Body of pancreas (tissue), 4 donors: Measurements from ENCODE around the gene POU2AF1. TPM values are rescaled to one million over a fixed set of nuclear protein-coding genes. Genes with fewer than 3 reads are reported as not detected.
"Not testable (repeated sequence)": the region's sequence is repeated elsewhere in the genome, so short reads cannot be mapped to it uniquely, and the experiment has no call there.

ENCODE experiments used
- ATAC-seq: fragments of 150-250 bp; one replicate; pipeline ENCODE4 v1.9.1; 2016
- DNase-seq, 4 donors: peaks; one replicate each; pipeline ENCODE4 v3.0.0-alpha.2; 2019
- H3K27ac ChIP-seq, 4 donors: fragments of 200-600 bp; sonication (generic); 1 replicate in 3 of 4; 2 replicates in 1 of 4; pipeline versions ENCODE4 v1.5.1 to v1.6.1; 2016 to 2019; ENCODE audit warnings: mild to moderate bottlenecking in 1 of 4, mixed read lengths in 1 of 4, moderate library complexity in 1 of 4
- H3K27me3 ChIP-seq, 2 donors: fragments of 200-600 bp; sonication (generic); one replicate each; pipeline ENCODE4 v1.6.0; 2016; ENCODE audit warnings: mild to moderate bottlenecking in 1 of 2
- H3K36me3 ChIP-seq, 2 donors: fragments of 200-600 bp; sonication (generic); replicated peaks in 1 of 2; 2 replicates each; pipeline ENCODE4 v1.5.1; 2016; ENCODE audit warnings: low read depth in 2 of 2; ENCODE audit not compliant: insufficient read depth in 1 of 2
- H3K4me1 ChIP-seq: fragments of 200-600 bp; sonication (generic); one replicate; pipeline ENCODE4 v1.6.0; 2016
- H3K4me3 ChIP-seq, 2 donors: fragments of 200-600 bp; sonication (generic); 1 replicate in 1 of 2; 2 replicates in 1 of 2; pipeline ENCODE4 v1.5.1; 2016 to 2019
- H3K9me3 ChIP-seq, 3 donors: fragments of 200-600 bp; sonication (generic); 1 replicate in 2 of 3; 2 replicates in 1 of 3; pipeline ENCODE4 v1.5.1; 2016
- POLR2A ChIP-seq, 3 donors: fragments of 450-650 bp; IDR thresholded peaks; one replicate each; pipeline ENCODE4 v1.6.1; 2016; ENCODE audit warnings: antibody characterized with exemption in 3 of 3, mild to moderate bottlenecking in 2 of 3
- WGBS, 2 donors: methylation state at CpG; one replicate each; pipeline ENCODE4 v1.1.5; 2017; 5-methylcytosine and 5-hydroxymethylcytosine counted together
- intact Hi-C: fragments of 100-400 bp; cut with DNase I; formaldehyde crosslinking; loops from one replicate; pipeline ENCODE4 v1.15.1; 2023
- total RNA-seq, 2 donors: library from RNA; depleted of rRNA; stranded (reverse); fragments of >200 nt; gene quantifications; one replicate each; pipeline ENCODE4 v1.1.0, GENCODE V29; 2016
- TF ChIP-seq, protein P1 (sequence below), 7 experiments: fragments of 450-650 bp in 4 of 7; fragments of 200-600 bp in 3 of 7; sonication (generic) in 3 of 7; IDR thresholded peaks; one replicate each; pipeline ENCODE4 v1.5.1; 2016 to 2019; ENCODE audit warnings: antibody characterized with exemption in 7 of 7

The POU2AF1 gene
- total RNA-seq, 2 donors from 2014 or later: 8.9 TPM; not detected in 1

DNA sequence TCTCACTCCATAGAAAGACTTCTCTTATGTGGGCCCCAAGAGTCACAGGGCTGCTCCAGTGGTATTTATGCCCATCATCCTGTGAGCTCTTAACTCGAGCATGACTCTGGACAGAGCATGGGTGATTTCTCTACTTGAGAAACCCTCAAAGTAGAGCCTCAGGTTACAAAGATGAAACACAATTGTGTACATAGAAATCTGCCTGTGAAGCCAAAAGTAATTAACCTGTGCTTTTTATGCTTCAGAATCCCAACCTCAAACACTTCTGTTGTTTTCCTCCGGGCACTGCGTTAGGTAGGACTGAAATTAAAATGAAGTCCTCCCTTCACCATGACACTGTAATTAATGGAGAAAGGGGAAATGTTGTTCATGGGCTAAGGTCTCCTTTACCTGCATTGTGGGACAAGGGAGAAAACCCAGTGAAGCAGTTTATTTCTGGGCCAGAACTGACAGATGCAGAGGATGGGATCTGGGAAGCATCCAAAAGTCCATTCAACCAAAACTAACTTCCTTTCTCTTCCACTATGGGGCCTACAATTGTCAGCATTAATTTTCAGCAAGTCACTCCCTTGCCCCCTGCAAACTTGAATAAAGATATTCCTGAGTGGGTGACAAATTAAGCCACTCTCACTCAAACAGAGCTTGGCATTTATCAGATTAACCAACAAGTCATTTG is 24.1 kb upstream of the POU2AF1 start:
- WGBS, 2 donors: 95 to 97% methylated on average over 3 of the region's 3 CpGs
- H3K4me1 ChIP-seq: peaks cover 8% of the 10 kb centered on the region
- ATAC-seq (no peak), DNase-seq (no peak)
- TF ChIP-seq, protein P1, sequence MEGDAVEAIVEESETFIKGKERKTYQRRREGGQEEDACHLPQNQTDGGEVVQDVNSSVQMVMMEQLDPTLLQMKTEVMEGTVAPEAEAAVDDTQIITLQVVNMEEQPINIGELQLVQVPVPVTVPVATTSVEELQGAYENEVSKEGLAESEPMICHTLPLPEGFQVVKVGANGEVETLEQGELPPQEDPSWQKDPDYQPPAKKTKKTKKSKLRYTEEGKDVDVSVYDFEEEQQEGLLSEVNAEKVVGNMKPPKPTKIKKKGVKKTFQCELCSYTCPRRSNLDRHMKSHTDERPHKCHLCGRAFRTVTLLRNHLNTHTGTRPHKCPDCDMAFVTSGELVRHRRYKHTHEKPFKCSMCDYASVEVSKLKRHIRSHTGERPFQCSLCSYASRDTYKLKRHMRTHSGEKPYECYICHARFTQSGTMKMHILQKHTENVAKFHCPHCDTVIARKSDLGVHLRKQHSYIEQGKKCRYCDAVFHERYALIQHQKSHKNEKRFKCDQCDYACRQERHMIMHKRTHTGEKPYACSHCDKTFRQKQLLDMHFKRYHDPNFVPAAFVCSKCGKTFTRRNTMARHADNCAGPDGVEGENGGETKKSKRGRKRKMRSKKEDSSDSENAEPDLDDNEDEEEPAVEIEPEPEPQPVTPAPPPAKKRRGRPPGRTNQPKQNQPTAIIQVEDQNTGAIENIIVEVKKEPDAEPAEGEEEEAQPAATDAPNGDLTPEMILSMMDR (IDR thresholded peaks at IDR 0.05): no peak
- TF ChIP-seq POLR2A (IDR thresholded peaks at IDR 0.05): no peak
- H3K27me3 ChIP-seq: no peaks in the 10 kb centered on the region
- H3K4me3 ChIP-seq: no peak overlapping the region
- H3K36me3 ChIP-seq: no peaks in the 10 kb centered on the region
- no peak overlapping the region for H3K27ac ChIP-seq
- H3K9me3 ChIP-seq: no peaks in the 10 kb centered on the region
- intact Hi-C loops: no loop called here

DNA sequence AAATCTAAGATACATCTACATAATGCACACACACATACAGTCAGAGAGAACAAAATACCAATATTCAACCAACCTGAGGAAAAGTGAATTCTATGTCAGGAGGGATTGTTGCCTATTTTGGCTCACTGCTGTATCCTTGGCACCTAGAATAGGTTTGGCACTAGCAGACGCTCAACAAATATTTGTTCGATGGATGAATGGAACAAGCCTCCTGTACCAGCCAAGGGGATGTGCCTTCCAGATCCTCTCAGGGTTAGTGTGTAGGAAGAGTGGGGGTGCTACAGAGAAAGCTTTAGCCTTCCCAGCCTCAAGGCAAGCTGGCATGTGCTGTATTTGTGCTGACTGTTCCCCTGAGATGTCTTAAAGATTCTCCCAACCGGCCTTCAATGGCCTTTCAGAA is 23.3 kb upstream of the POU2AF1 start:
- TF ChIP-seq POLR2A (IDR thresholded peaks at IDR 0.05): no peak
- TF ChIP-seq, protein P1 (IDR thresholded peaks at IDR 0.05): no peak
- Histone ChIP-seq H3K27ac (peak overlapping the region in 1 of 4 donors; percentile 13), H3K27me3 (no peaks in the 10 kb centered on the region), H3K4me3 (no peak overlapping the region), H3K4me1 (peaks cover 8% of the 10 kb centered on the region), H3K9me3 (no peaks in the 10 kb centered on the region), H3K36me3 (no peaks in the 10 kb centered on the region)
- DNase-seq (peak; percentile 45 to 73 (median 62)), ATAC-seq (peak; percentile 90)
- intact Hi-C loops: no loop called here
- WGBS, 2 donors: 18 to 25% methylated on average over 3 of the region's 3 CpGs

DNA sequence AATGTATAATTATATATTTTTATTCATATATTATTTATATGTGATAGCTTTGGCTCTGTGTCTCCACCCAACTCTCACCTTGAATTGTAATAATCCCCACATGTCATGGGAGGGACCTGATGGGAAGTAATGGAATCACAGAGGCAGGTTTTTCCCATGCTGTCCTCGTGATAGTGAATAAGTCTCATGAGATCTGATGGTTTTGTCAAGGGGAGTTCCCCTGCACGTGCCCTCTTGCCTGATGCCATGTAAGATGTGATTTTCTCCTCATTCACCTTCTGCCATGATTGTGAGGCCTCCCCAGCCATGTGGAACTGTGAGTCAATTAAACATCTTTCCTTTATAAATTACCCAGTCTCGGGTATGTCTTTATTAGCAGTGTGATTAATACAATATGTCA is 22.9 kb upstream of the POU2AF1 start:
- DNase-seq, H3K4me1 ChIP-seq, H3K27ac ChIP-seq, H3K36me3 ChIP-seq, H3K9me3 ChIP-seq, H3K27me3 ChIP-seq, ATAC-seq, H3K4me3 ChIP-seq, intact Hi-C loops: not testable (repeated sequence)
- 53 to 75% methylated on average over 3 of the region's 3 CpGs for WGBS, 2 donors

DNA sequence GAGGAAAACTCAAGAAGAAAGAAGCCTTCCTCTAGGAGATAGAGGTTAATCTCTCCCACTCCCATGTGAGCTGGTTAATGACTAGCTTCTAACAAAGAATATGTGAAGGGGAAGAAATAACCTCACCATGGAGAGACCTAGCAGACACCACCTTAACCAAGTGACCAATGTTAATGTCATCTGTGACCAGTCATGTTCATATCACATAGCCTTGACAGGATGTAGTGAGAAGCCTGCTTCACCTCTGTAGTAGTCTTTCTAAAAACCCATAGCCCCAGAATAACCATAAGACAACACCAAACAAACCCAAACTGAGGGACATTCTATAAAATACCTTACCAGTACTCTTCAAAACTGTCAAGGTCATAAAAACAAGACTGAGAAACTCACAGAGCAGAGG is 21.5 kb upstream of the POU2AF1 start:
- no peak for DNase-seq
- Histone ChIP-seq H3K4me3 (no peak overlapping the region), H3K36me3 (no peaks in the 10 kb centered on the region), H3K4me1 (peaks cover 8% of the 10 kb centered on the region), H3K27ac (no peak overlapping the region), H3K9me3 (no peaks in the 10 kb centered on the region), H3K27me3 (no peaks in the 10 kb centered on the region)
- ATAC-seq: no peak
- TF ChIP-seq, protein P1 (IDR thresholded peaks at IDR 0.05): no peak
- TF ChIP-seq POLR2A (IDR thresholded peaks at IDR 0.05): no peak
- intact Hi-C loops: no loop called here

DNA sequence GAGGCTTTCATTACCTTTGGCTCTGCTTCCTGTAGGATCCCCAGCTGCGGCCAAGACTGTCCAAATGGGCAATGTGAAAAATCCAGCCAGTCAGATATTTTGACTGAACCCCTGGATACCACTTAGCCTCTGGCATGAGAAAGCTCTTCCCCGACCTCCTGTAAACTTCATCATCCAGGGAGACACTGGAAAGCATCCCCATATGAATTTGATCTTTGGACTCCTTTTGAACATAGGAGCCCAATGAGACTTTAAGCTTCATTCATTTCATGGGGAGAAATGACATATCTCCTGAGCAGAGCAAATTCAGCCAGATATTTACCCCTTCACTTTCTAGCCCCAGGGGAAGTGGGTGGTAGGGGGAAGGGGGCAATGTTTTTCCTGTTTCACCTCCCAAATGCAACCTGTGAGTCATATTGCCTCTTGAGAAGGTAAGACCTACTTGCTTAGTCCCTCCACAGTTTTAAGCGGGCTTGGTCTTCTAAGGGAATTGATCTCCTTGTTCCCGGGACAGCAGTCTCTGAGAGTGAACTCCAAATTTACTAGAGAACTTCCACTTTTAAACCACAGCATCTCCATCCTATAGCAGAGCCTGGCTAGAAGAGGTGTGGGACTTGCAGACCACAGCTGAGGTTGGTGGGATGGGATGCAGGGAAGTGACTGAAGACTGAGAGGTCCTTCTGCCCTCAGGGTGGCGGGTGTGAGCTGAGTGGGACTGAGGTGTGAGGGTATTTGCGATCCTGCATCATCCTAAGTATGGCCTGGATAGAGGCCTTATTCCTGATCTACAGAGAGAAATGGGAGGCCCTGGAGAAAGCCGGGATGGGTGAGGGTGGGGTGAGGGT is 20.3 kb upstream of the POU2AF1 start:
- Histone ChIP-seq H3K4me3 (no peak overlapping the region), H3K4me1 (peaks cover 8% of the 10 kb centered on the region), H3K27ac (no peak overlapping the region), H3K36me3 (no peaks in the 10 kb centered on the region), H3K27me3 (no peaks in the 10 kb centered on the region), H3K9me3 (no peaks in the 10 kb centered on the region)
- intact Hi-C loops: no loop called here
- TF ChIP-seq POLR2A (IDR thresholded peaks at IDR 0.05): no peak
- TF ChIP-seq, protein P1 (IDR thresholded peaks at IDR 0.05): no peak
- DNase-seq (no peak), ATAC-seq (no peak)
- WGBS, 2 donors: 91 to 97% methylated on average over 6 to 7 of the region's 7 CpGs
